HepG2 (cell line): Measurements from ENCODE around the gene CTAGE9. TPM values are rescaled to one million over a fixed set of nuclear protein-coding genes. Genes with fewer than 3 reads are reported as not detected.

Source experiments
- ARID5B ChIP-seq: IDR thresholded peaks from 2 replicates; pipeline ENCODE4 v1.4.0; 2020; ENCODE audit warnings: mild to moderate bottlenecking, missing genetic modification reagents
- CREM ChIP-seq, 2 experiments: sonication (generic) in 1 of 2; formaldehyde crosslinking in 1 of 2; IDR thresholded peaks; 2 replicates each; pipeline versions ENCODE4 v1.4.0 to v1.6.1; 2016 to 2020; ENCODE audit warnings: antibody characterized with exemption in 1 of 2, mild to moderate bottlenecking in 1 of 2, missing genetic modification reagents in 1 of 2
- EP300 ChIP-seq, 3 experiments: sonication (generic) in 1 of 3; formaldehyde crosslinking in 1 of 3; IDR thresholded peaks; 2 replicates each; pipeline versions ENCODE4 v1.5.1 to v1.6.1; 2011 to 2020; ENCODE audit warnings: low read depth in 2 of 3, low read length in 2 of 3, borderline replicate concordance in 1 of 3, improper control_type of control experiment in 1 of 3, mild to moderate bottlenecking in 1 of 3, missing genetic modification reagents in 1 of 3, moderate library complexity in 1 of 3
- ETV5 ChIP-seq: IDR thresholded peaks from 2 replicates; pipeline ENCODE4 v1.6.1; 2018; ENCODE audit warnings: missing biosample characterization, missing genetic modification reagents, inconsistent platforms, borderline replicate concordance
- FOXA1 ChIP-seq, 2 experiments: fragments of 450-650 bp in 1 of 2; sonication (generic) in 1 of 2; formaldehyde crosslinking in 1 of 2; IDR thresholded peaks; 2 replicates each; pipeline versions ENCODE4 v1.4.0 to v1.6.1; 2016 to 2020; ENCODE audit warnings: missing genetic modification reagents in 1 of 2
- GLI4 ChIP-seq: sonication (generic); formaldehyde crosslinking; IDR thresholded peaks from 2 replicates; pipeline ENCODE4 v1.5.1; 2020; ENCODE audit warnings: missing genetic modification reagents, mild to moderate bottlenecking, moderate library complexity, borderline replicate concordance
- HDAC6 ChIP-seq: fragments of 200-600 bp; sonication (generic); IDR thresholded peaks from 2 replicates; pipeline ENCODE4 v1.7.0; 2017; ENCODE audit warnings: mild to moderate bottlenecking, antibody characterized with exemption, low read length, low read depth
- HIVEP1 ChIP-seq: sonication (generic); formaldehyde crosslinking; IDR thresholded peaks from 2 replicates; pipeline ENCODE4 v1.4.0; 2020; ENCODE audit warnings: mild to moderate bottlenecking, missing genetic modification reagents
- LCORL ChIP-seq, 2 experiments: fragments of 450-650 bp in 1 of 2; sonication (generic) in 1 of 2; formaldehyde crosslinking in 1 of 2; IDR thresholded peaks; 2 replicates each; pipeline versions ENCODE4 v1.5.0 to v1.6.1; 2017 to 2020; ENCODE audit warnings: antibody characterized with exemption in 1 of 2, missing genetic modification reagents in 1 of 2
- NCOR1 ChIP-seq: fragments of 200-600 bp; sonication (generic); IDR thresholded peaks from 2 replicates; pipeline ENCODE4 v1.7.0; 2017; ENCODE audit warnings: antibody characterized with exemption, low read length, borderline replicate concordance
- NPAS2 ChIP-seq: sonication (generic); formaldehyde crosslinking; IDR thresholded peaks from 2 replicates; pipeline ENCODE4 v1.8.0; 2022; ENCODE audit warnings: mild to moderate bottlenecking, missing genetic modification reagents, borderline replicate concordance
- POGK ChIP-seq: sonication (generic); formaldehyde crosslinking; conservative IDR thresholded peaks from 2 replicates; pipeline ENCODE4 v1.8.0; 2022; ENCODE audit warnings: mild to moderate bottlenecking, moderate library complexity, missing genetic modification reagents
- RFX5 ChIP-seq: IDR thresholded peaks from 2 replicates; pipeline ENCODE4 v1.6.1; 2011; ENCODE audit warnings: low read depth, low read length, improper control_type of control experiment
- TBL1XR1 ChIP-seq: fragments of 150-350 bp; IDR thresholded peaks from 2 replicates; pipeline ENCODE4 v1.6.1; 2014; ENCODE audit warnings: borderline replicate concordance, low read length; ENCODE audit not compliant: partially characterized antibody
- ZNF331 ChIP-seq: sonication (generic); formaldehyde crosslinking; IDR thresholded peaks from 2 replicates; pipeline ENCODE4 v1.4.0; 2020; ENCODE audit warnings: missing genetic modification reagents
- ZSCAN22 ChIP-seq: sonication (generic); formaldehyde crosslinking; IDR thresholded peaks from 2 replicates; pipeline ENCODE4 v1.4.0; 2020; ENCODE audit warnings: mild to moderate bottlenecking, missing genetic modification reagents
- polyA plus RNA-seq, 8 experiments: library from polyadenylated mRNA; depleted of rRNA in 3 of 8; stranded (reverse) in 7 of 8; unstranded in 1 of 8; fragments of >200 nt; fragmentation: Illumina TruSeq in 4 of 8; extraction: Trizol in 4 of 8; gene quantifications; 2 replicates each; pipeline versions ENCODE4 v1.2.1 to v1.2.3, GENCODE V29; 2011 to 2016; ENCODE audit warnings: low read depth in 4 of 8, missing spikeins in 1 of 8, mixed read lengths in 1 of 8; ENCODE audit not compliant: insufficient read depth in 1 of 8
- total RNA-seq, 5 experiments: library from RNA; depleted of rRNA; stranded (reverse); fragments of >200 nt; fragmentation: Illumina TruSeq; extraction: Trizol; gene quantifications; 2 replicates each; pipeline ENCODE4 v1.2.3, GENCODE V29; 2016; ENCODE audit warnings: low read depth in 1 of 5
- TF ChIP-seq, protein P1 (sequence below): sonication (generic); formaldehyde crosslinking; IDR thresholded peaks from 2 replicates; pipeline ENCODE4 v1.5.0; 2020; ENCODE audit warnings: mild to moderate bottlenecking, missing genetic modification reagents, borderline replicate concordance

The CTAGE9 gene
- total and polyA plus RNA-seq, 2 of the 13 experiments (the other 11 are each of a cell fraction or from before 2014, with no cell fraction given), result not detected

DNA sequence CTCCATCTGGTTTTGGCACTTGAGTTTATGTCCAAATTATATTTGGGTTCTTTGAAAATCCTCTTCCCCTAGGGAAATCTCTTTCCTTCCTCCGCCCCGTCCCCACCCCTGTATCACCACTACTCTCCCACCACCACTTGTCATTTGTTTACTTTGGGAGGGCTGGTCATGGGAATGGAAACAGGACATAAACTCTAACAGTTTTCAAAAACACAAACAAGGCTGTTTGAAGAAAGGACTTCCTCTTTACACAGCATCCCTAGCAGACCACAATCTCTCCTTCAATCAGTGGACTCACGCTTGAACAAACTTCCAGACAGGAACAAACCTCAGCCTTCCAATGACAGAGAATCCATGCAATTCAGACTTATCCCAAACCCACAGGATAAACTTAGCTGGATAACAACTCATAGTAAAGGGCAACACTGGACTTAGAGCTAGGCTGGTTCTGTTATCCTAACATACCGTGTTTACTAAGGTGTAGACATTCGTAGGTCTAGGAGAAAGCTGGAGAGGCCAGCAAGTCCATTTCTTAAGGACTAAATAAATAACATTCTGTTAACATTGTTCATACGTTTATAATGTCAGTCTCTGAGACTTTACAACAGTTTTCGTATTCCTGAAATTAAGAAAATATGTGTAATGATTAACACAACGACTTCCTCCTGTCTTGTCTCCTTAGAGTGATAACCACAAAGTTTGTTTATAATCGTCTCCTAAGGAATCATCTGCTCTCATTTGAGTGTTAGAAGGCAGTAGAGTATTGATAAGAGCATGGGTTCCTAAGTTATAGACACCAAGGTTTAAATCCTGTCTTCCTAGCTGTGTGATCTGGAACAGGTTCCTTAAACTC lies 44.1 kb upstream of the CTAGE9 start (continued):
- peak; percentile 99 for TF ChIP-seq ETV5
- TF ChIP-seq, protein P1, sequence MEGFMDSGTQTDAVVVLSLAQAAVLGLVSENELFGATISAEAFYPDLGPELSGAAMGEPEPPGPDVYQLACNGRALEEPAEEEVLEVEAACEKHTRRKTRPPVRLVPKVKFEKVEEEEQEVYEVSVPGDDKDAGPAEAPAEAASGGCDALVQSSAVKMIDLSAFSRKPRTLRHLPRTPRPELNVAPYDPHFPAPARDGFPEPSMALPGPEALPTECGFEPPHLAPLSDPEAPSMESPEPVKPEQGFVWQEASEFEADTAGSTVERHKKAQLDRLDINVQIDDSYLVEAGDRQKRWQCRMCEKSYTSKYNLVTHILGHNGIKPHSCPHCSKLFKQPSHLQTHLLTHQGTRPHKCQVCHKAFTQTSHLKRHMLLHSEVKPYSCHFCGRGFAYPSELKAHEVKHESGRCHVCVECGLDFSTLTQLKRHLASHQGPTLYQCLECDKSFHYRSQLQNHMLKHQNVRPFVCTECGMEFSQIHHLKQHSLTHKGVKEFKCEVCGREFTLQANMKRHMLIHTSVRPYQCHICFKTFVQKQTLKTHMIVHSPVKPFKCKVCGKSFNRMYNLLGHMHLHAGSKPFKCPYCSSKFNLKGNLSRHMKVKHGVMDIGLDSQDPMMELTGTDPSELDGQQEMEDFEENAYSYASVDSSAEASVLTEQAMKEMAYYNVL (CRISPR knock-in tag), result peak; percentile 98
- TF ChIP-seq ZSCAN22 (CRISPR knock-in tag), result 0 out of 2 replicates have a peak, but pooled peaks have one; percentile 31
- no peak for TF ChIP-seq HDAC6
- no peak for TF ChIP-seq RFX5
- peak; percentile 64 for TF ChIP-seq TBL1XR1
- TF ChIP-seq FOXA1 (IDR thresholded peaks at IDR 0.05), result peak; percentile 80
- TF ChIP-seq FOXA1 (CRISPR knock-in tag; IDR thresholded peaks at IDR 0.05), result peak; percentile 94
- TF ChIP-seq HIVEP1 (CRISPR knock-in tag), result no peak
- TF ChIP-seq POGK (CRISPR knock-in tag), result no peak; the same call in 1 of the 2 replicates
- peak; percentile 44; the same call in 1 of the 2 replicates for TF ChIP-seq NCOR1
- peak in 1 of 2 experiments; percentile 98; a peak in 2 of 4 replicates for TF ChIP-seq EP300 (IDR thresholded peaks at IDR 0.05; ENCODE audit: low read depth in 2 of 2, low read length in 2 of 2)
- TF ChIP-seq EP300 (CRISPR knock-in tag; IDR thresholded peaks at IDR 0.05; ENCODE audit: borderline replicate concordance), result peak; percentile 98
- peak; percentile 96 for TF ChIP-seq ARID5B
- 0 out of 2 replicates have a peak, but pooled peaks have one; percentile 2 for TF ChIP-seq GLI4 (CRISPR knock-in tag)
- peak; percentile 90 for TF ChIP-seq CREM (IDR thresholded peaks at IDR 0.05)
- TF ChIP-seq CREM (CRISPR knock-in tag; IDR thresholded peaks at IDR 0.05), result no peak
- TF ChIP-seq ZNF331 (CRISPR knock-in tag), result peak; percentile 76
- TF ChIP-seq LCORL (IDR thresholded peaks at IDR 0.05), result peak; percentile 81
- TF ChIP-seq LCORL (CRISPR knock-in tag; IDR thresholded peaks at IDR 0.05), result peak; percentile 95
- no peak for TF ChIP-seq NPAS2
